ENCODE results near the gene CHD3.

DNA sequence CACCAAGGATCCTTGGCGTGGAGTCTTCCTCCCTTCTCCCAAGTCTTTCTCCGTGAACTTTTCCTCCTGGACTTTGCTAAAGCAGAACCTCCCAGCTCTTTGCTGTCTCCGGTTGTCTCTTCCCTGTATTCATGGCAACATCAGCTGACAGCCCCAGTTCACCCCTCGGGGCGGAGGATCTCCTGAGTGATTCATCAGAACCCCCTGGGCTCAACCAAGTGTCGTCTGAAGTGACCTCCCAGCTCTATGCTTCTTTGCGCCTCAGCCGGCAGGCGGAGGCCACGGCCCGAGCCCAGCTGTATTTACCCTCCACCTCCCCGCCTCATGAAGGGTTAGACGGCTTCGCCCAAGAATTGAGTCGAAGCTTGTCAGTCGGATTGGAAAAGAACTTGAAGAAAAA is 44.4 kb downstream of the CHD3 start:
- TF ChIP-seq, protein P1, sequence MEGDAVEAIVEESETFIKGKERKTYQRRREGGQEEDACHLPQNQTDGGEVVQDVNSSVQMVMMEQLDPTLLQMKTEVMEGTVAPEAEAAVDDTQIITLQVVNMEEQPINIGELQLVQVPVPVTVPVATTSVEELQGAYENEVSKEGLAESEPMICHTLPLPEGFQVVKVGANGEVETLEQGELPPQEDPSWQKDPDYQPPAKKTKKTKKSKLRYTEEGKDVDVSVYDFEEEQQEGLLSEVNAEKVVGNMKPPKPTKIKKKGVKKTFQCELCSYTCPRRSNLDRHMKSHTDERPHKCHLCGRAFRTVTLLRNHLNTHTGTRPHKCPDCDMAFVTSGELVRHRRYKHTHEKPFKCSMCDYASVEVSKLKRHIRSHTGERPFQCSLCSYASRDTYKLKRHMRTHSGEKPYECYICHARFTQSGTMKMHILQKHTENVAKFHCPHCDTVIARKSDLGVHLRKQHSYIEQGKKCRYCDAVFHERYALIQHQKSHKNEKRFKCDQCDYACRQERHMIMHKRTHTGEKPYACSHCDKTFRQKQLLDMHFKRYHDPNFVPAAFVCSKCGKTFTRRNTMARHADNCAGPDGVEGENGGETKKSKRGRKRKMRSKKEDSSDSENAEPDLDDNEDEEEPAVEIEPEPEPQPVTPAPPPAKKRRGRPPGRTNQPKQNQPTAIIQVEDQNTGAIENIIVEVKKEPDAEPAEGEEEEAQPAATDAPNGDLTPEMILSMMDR (conservative IDR thresholded peaks at IDR 0.05) = no peak
- no peak for TF ChIP-seq EZH2 (IDR thresholded peaks at IDR 0.05; ENCODE audit: low read depth)

All from PC-9 (cell line).